Endodermal cell (in vitro differentiated cells): ENCODE measurements around the gene ZFAND2B. TPM values are rescaled to one million over a fixed set of nuclear protein-coding genes. Genes with fewer than 3 reads are reported as not detected.
A peak's percentile ranks its signal among the peaks of the same experiment; 100 is the strongest.

Source experiments
- DNase-seq: peaks from one replicate; pipeline ENCODE4 v3.0.0-alpha.2; 2017
- H3K27ac ChIP-seq: 2 replicates; pipeline ENCODE4 v1.5.1; 2013; ENCODE audit warnings: mild to moderate bottlenecking, low read depth, low read length, moderate library complexity
- H3K27me3 ChIP-seq: 2 replicates; pipeline ENCODE4 v1.6.1; 2013; ENCODE audit warnings: mild to moderate bottlenecking, low read length, moderate library complexity; ENCODE audit not compliant: insufficient read depth, control insufficient read depth, poor library complexity, severe bottlenecking
- H3K36me3 ChIP-seq: 2 replicates; pipeline ENCODE4 v1.7.0; 2013; ENCODE audit warnings: mild to moderate bottlenecking, low read length, moderate library complexity; ENCODE audit not compliant: control insufficient read depth, insufficient read depth
- H3K4me1 ChIP-seq: one replicate; pipeline ENCODE4 v1.7.0; 2013; ENCODE audit warnings: low read length; ENCODE audit not compliant: control insufficient read depth, insufficient read depth
- H3K4me3 ChIP-seq: 2 replicates; pipeline ENCODE4 v1.5.1; 2013; ENCODE audit warnings: mild to moderate bottlenecking, low read length, moderate library complexity
- H3K9ac ChIP-seq: 2 replicates; pipeline ENCODE4 v1.6.1; 2013; ENCODE audit warnings: mild to moderate bottlenecking, low read length, moderate library complexity; ENCODE audit not compliant: poor library complexity, severe bottlenecking; ENCODE audit errors: extremely low read depth
- H3K9me3 ChIP-seq: 2 replicates; pipeline ENCODE4 v1.6.1; 2013; ENCODE audit warnings: mild to moderate bottlenecking, low read length, moderate library complexity; ENCODE audit not compliant: control insufficient read depth
- H3K27ac Mint-ChIP-seq: 2 replicates; pipeline ENCODE4 v1.8.0; 2020; ENCODE audit warnings: mixed read lengths
- H3K27me3 Mint-ChIP-seq: 2 replicates; pipeline ENCODE4 v1.8.0; 2021; ENCODE audit warnings: mild to moderate bottlenecking, mixed read lengths; ENCODE audit not compliant: insufficient read depth
- H3K36me3 Mint-ChIP-seq: 2 replicates; pipeline ENCODE4 v1.8.0; 2020; ENCODE audit warnings: low read depth, mixed read lengths
- H3K4me1 Mint-ChIP-seq: 2 replicates; pipeline ENCODE4 v1.8.0; 2020; ENCODE audit warnings: mixed read lengths
- H3K4me3 Mint-ChIP-seq: 2 replicates; pipeline ENCODE4 v1.8.0; 2020; ENCODE audit warnings: mild to moderate bottlenecking, moderate library complexity, mixed read lengths
- H3K9me3 Mint-ChIP-seq: 2 replicates; pipeline ENCODE4 v1.8.0; 2020; ENCODE audit warnings: mild to moderate bottlenecking, mixed read lengths
- CTCF ChIP-seq: fragments of 200-600 bp; sonication (generic); conservative IDR thresholded peaks from 2 replicates; pipeline ENCODE4 v1.5.0; 2021; ENCODE audit warnings: antibody characterized with exemption, mild to moderate bottlenecking
- WGBS, 2 experiments: methylation state at CpG; one replicate each; pipeline versions ENCODE4 v1.1.5 to v1.1.7; 2013; ENCODE audit warnings: missing lambda C conversion rate in 2 of 2, mixed read lengths in 1 of 2; ENCODE audit not compliant: insufficient coverage in 1 of 2, insufficient read length in 1 of 2; 5-methylcytosine and 5-hydroxymethylcytosine counted together
- total RNA-seq, 2 donors: library from RNA; stranded (reverse); fragmentation: NEBNext Ultra II Directional in 1 of 2; extraction: Animal tissue kit (Norgen Biotek cat#: 25700) in 1 of 2; gene quantifications; 2 replicates in 1 of 2; 3 replicates in 1 of 2; pipeline ENCODE4 v1.2.1, GENCODE V29; 2021

Gene ZFAND2B
- total RNA-seq, 2 donors from 2014 or later, result 21.7 to 22.5 TPM

- peaks cover 55% of the 10 kb centered on the region for H3K36me3 ChIP-seq
- peak; percentile 62 for TF ChIP-seq CTCF
- no peaks in the 10 kb centered on the region for H3K9me3 Mint-ChIP-seq
- H3K9ac ChIP-seq, result peak within 1 kb of the TSS; percentile 63
- no peaks in the 10 kb centered on the region for H3K9me3 ChIP-seq
- 0 to 1% methylated on average over 31 to 67 of the region's 67 CpGs for WGBS, 2 experiments
- DNase-seq, result peak; percentile 95
- H3K27me3 Mint-ChIP-seq, result no peaks in the 10 kb centered on the region
- H3K27ac Mint-ChIP-seq, result peak within 1 kb of the TSS; percentile 95
- peak within 1 kb of the TSS; percentile 78 for H3K27ac ChIP-seq
- H3K4me1 Mint-ChIP-seq, result peaks cover 19% of the 10 kb centered on the region
- no peaks in the 10 kb centered on the region for H3K27me3 ChIP-seq
- H3K4me3 Mint-ChIP-seq, result peak within 1 kb of the TSS; percentile 76
- H3K4me3 ChIP-seq, result peak within 1 kb of the TSS; percentile 96
- no peaks in the 10 kb centered on the region for H3K4me1 ChIP-seq
- H3K36me3 Mint-ChIP-seq, result peaks cover 31% of the 10 kb centered on the region
Observed at GRCh38 chr2:219177552-219178376, 28.8 kb upstream of the ZFAND2B start, which contains the start of gene RETREG2. Gene RETREG2 (plus strand): TSS chr2:219178275. CDS start chr2:219178353, 78 bp downstream.

GRCh38 chr2:219178377-219179175, 28.0 kb upstream of the ZFAND2B start:
- Histone ChIP-seq H3K9me3 (no peaks in the 10 kb centered on the region), H3K36me3 (peaks cover 56% of the 10 kb centered on the region), H3K9ac (no peak overlapping the region), H3K27ac (peak overlapping the region; percentile 57), H3K4me1 (no peaks in the 10 kb centered on the region), H3K27me3 (no peaks in the 10 kb centered on the region), H3K4me3 (peak overlapping the region; percentile 96)
- WGBS, 2 experiments, result 6 to 7% methylated on average over 11 to 45 of the region's 45 CpGs
- Mint-ChIP-seq H3K9me3 (no peaks in the 10 kb centered on the region), H3K4me1 (peaks cover 19% of the 10 kb centered on the region), H3K4me3 (peak overlapping the region; percentile 76), H3K36me3 (peaks cover 34% of the 10 kb centered on the region), H3K27ac (peak overlapping the region; percentile 44), H3K27me3 (no peaks in the 10 kb centered on the region)
- TF ChIP-seq CTCF, result no peak
- no peak for DNase-seq

GRCh38 chr2:219179601-219180465, 26.7 kb upstream of the ZFAND2B start:
- Mint-ChIP-seq H3K4me3 (peak overlapping the region; percentile 76), H3K9me3 (no peaks in the 10 kb centered on the region)

More at GRCh38 chr2:219179601-219180465, 26.7 kb upstream of the ZFAND2B start:
- peaks cover 19% of the 10 kb centered on the region for H3K4me1 Mint-ChIP-seq
- peaks cover 29% of the 10 kb centered on the region for H3K36me3 Mint-ChIP-seq
- Histone ChIP-seq H3K4me1 (no peaks in the 10 kb centered on the region), H3K27ac (no peak overlapping the region), H3K9me3 (no peaks in the 10 kb centered on the region), H3K4me3 (peak overlapping the region; percentile 96), H3K36me3 (peaks cover 50% of the 10 kb centered on the region), H3K27me3 (no peaks in the 10 kb centered on the region), H3K9ac (no peak overlapping the region)
- TF ChIP-seq CTCF, result no peak
- 97 to 99% methylated on average over 8 to 9 of the region's 9 CpGs for WGBS, 2 experiments
- DNase-seq, result no peak
- no peaks in the 10 kb centered on the region for H3K27me3 Mint-ChIP-seq
- H3K27ac Mint-ChIP-seq, result no peak overlapping the region
